ENCODE measurements around the gene IL1RAP.

Gene IL1RAP

GRCh38 chr3:190595179-190595795 lies 81.4 kb downstream of the IL1RAP start:
- TF ChIP-seq, protein P1, sequence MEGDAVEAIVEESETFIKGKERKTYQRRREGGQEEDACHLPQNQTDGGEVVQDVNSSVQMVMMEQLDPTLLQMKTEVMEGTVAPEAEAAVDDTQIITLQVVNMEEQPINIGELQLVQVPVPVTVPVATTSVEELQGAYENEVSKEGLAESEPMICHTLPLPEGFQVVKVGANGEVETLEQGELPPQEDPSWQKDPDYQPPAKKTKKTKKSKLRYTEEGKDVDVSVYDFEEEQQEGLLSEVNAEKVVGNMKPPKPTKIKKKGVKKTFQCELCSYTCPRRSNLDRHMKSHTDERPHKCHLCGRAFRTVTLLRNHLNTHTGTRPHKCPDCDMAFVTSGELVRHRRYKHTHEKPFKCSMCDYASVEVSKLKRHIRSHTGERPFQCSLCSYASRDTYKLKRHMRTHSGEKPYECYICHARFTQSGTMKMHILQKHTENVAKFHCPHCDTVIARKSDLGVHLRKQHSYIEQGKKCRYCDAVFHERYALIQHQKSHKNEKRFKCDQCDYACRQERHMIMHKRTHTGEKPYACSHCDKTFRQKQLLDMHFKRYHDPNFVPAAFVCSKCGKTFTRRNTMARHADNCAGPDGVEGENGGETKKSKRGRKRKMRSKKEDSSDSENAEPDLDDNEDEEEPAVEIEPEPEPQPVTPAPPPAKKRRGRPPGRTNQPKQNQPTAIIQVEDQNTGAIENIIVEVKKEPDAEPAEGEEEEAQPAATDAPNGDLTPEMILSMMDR (IDR thresholded peaks at IDR 0.05): no peak

DNA sequence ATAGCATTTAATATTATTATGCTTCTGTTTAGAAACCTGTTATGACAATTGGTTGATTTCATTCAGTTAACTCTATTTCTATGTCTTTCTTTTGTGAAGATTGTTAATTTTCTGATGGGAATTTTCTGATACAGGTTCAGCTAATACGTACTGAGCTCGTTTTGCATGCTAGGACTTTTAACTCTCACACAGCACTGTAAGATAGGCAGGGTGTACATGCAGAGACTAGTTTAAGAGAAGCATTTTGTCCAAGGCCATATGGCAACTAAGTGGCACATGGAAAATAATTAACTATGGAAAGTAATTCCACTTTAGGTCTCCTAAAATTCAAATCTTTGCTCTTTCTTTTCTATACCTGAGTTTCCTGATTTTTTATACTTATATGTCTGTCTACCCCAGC lies 81.9 kb downstream of the IL1RAP start:
- TF ChIP-seq, protein P1 (IDR thresholded peaks at IDR 0.05): no peak

DNA sequence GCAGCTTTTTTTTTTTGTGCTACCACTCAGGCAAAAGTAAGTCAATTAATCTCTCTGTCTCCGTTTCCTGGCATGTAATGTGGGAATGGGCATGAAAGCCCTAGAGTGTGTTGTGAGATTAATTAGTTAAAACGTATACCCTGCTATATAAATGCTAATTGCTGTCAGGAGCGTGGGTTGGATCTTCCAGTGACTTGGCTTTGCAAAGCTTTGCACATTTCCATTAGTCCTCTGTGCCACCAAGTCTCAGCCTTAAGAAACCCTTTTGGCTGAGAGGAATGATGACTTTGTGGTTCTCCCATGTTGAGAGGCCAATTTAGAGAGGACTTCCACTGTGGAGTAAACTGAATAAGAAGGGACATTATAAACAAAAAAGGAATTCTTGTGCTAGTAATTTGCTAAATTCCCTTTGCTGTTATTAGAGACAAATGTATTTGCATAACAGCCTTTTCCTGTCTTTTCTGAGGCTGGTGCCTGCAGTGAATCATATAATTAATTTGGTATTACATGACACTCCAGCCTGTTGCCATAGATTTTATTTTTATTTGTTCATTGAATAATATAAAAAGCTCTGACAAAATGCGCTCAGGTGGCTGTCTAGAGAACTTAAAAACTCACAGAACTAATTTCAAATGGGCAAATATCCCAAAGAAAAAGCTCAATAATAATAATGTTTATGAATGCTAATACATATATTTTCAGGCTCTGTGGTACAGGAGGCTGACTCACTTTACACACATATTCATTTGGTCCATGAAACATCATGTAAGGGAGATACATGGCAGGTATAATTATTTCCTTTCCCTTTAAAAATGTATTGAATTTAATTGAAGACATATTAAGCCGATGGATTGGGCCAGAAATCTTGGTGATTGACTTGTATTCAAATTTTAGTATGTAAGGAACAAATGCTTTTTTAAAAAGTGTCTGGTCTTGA lies 82.7 kb downstream of the IL1RAP start:
- TF ChIP-seq, protein P1 (IDR thresholded peaks at IDR 0.05): no peak

DNA sequence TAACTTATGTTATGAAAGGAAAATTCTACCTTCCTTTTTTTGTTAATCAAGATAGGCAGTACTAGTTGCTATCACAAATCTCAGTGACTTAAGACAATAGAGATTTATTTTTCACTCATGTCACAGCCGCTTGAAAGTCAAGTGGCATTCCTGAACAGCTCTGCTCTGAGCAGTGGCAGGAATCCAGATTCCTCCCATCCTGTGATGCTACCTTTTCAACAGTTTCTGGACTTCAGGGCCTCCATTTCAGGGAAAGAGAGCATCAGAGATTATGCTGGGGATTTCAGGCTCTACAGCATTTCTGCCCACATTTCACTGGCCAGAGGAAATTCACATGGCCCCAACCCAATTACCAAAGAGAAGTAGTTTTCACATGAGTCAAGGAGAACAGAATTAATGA lies 83.4 kb downstream of the IL1RAP start:
- TF ChIP-seq, protein P1 (IDR thresholded peaks at IDR 0.05): no peak

GRCh38 chr3:190601622-190602021 lies 87.7 kb downstream of the IL1RAP start:
- TF ChIP-seq, protein P1 (IDR thresholded peaks at IDR 0.05): no peak

GRCh38 chr3:190605385-190605784 lies 91.5 kb downstream of the IL1RAP start:
- TF ChIP-seq, protein P1 (IDR thresholded peaks at IDR 0.05): no peak

- TF ChIP-seq, protein P1 (IDR thresholded peaks at IDR 0.05): no peak
Measured at GRCh38 chr3:190606596-190606995, 92.7 kb downstream of the IL1RAP start.
